BE2C (cell line): Measurements from ENCODE around the gene OLFML1.

ENCODE experiments used
- DNase-seq: peaks from one replicate; pipeline ENCODE4 v3.0.0-alpha.2; 2020
- H3K27me3 ChIP-seq: fragments of 250-450 bp; sonication (Bioruptor Pico); 2 replicates; pipeline ENCODE4 v1.5.1; 2020; ENCODE audit warnings: mild to moderate bottlenecking
- H3K36me3 ChIP-seq: fragments of 250-450 bp; sonication (Bioruptor Pico); 2 replicates; pipeline ENCODE4 v1.5.1; 2020; ENCODE audit warnings: mild to moderate bottlenecking
- H3K4me1 ChIP-seq: fragments of 250-450 bp; sonication (Bioruptor Pico); 2 replicates; pipeline ENCODE4 v1.5.1; 2020
- H3K4me3 ChIP-seq: 2 replicates; pipeline ENCODE4 v1.5.1; 2011; ENCODE audit warnings: low read depth, low read length
- H3K9me3 ChIP-seq: fragments of 250-450 bp; sonication (Bioruptor Pico); 2 replicates; pipeline ENCODE4 v1.5.1; 2020
- CTCF ChIP-seq: IDR thresholded peaks from 2 replicates; pipeline ENCODE4 v1.5.1; 2012; ENCODE audit warnings: mild to moderate bottlenecking, low read depth, low read length

The OLFML1 gene

GRCh38 chr11:7467652-7468051 lies 17.7 kb upstream of the OLFML1 start:
- no peak overlapping the region for H3K4me3 ChIP-seq
- peaks cover 3% of the 10 kb centered on the region; the same call in 1 of the 2 replicates for H3K27me3 ChIP-seq
- no peaks in the 10 kb centered on the region for H3K9me3 ChIP-seq
- no peak for TF ChIP-seq CTCF
- peaks cover 9% of the 10 kb centered on the region for H3K4me1 ChIP-seq
- DNase-seq, result no peak
- H3K36me3 ChIP-seq, result no peaks in the 10 kb centered on the region

- Histone ChIP-seq H3K27me3 (peaks cover 3% of the 10 kb centered on the region; the same call in 1 of the 2 replicates), H3K9me3 (no peaks in the 10 kb centered on the region), H3K36me3 (no peaks in the 10 kb centered on the region), H3K4me1 (no peaks in the 10 kb centered on the region), H3K4me3 (no peak overlapping the region)
- DNase-seq, result no peak
- no peak for TF ChIP-seq CTCF
These were observed 15.9 kb upstream of the OLFML1 start for GRCh38 chr11:7469351-7469865.

- H3K4me3 ChIP-seq, result no peak overlapping the region
- H3K4me1 ChIP-seq, result no peaks in the 10 kb centered on the region
- H3K36me3 ChIP-seq, result no peaks in the 10 kb centered on the region
- peaks cover under 1% of the 10 kb centered on the region; the same call in 1 of the 2 replicates for H3K27me3 ChIP-seq
- H3K9me3 ChIP-seq, result no peaks in the 10 kb centered on the region
- no peak for DNase-seq
- TF ChIP-seq CTCF, result no peak
These were observed 14.2 kb upstream of the OLFML1 start for GRCh38 chr11:7471071-7471470.

GRCh38 chr11:7473717-7474116 lies 11.6 kb upstream of the OLFML1 start:
- no peak overlapping the region for H3K4me3 ChIP-seq
- no peak for TF ChIP-seq CTCF
- H3K4me1 ChIP-seq, result no peaks in the 10 kb centered on the region
- no peak for DNase-seq
- H3K9me3 ChIP-seq, result no peaks in the 10 kb centered on the region
- H3K27me3 ChIP-seq, result no peaks in the 10 kb centered on the region
- H3K36me3 ChIP-seq, result no peaks in the 10 kb centered on the region

GRCh38 chr11:7480113-7480512 lies 5.2 kb upstream of the OLFML1 start:
- no peak for TF ChIP-seq CTCF
- no peak overlapping the region for H3K4me3 ChIP-seq
- no peaks in the 10 kb centered on the region for H3K36me3 ChIP-seq
- DNase-seq, result no peak
- no peaks in the 10 kb centered on the region for H3K4me1 ChIP-seq
- H3K9me3 ChIP-seq, result no peaks in the 10 kb centered on the region
- H3K27me3 ChIP-seq, result no peaks in the 10 kb centered on the region

GRCh38 chr11:7484131-7484530 lies 1.2 kb upstream of the OLFML1 start:
- TF ChIP-seq CTCF, result no peak
- DNase-seq, result no peak

More at GRCh38 chr11:7484131-7484530, 1.2 kb upstream of the OLFML1 start:
- H3K4me3 ChIP-seq, result no peak overlapping the region
- no peaks in the 10 kb centered on the region for H3K4me1 ChIP-seq
- no peaks in the 10 kb centered on the region for H3K36me3 ChIP-seq
- no peaks in the 10 kb centered on the region for H3K27me3 ChIP-seq
- no peaks in the 10 kb centered on the region for H3K9me3 ChIP-seq
